Measurements from ENCODE around the gene ZNF436. TPM values are rescaled to one million over a fixed set of nuclear protein-coding genes. Genes with fewer than 3 reads are reported as not detected.

The ZNF436 gene
- total RNA-seq, 2 experiments from 2014 or later: 3.7 to 4.4 TPM

DNA sequence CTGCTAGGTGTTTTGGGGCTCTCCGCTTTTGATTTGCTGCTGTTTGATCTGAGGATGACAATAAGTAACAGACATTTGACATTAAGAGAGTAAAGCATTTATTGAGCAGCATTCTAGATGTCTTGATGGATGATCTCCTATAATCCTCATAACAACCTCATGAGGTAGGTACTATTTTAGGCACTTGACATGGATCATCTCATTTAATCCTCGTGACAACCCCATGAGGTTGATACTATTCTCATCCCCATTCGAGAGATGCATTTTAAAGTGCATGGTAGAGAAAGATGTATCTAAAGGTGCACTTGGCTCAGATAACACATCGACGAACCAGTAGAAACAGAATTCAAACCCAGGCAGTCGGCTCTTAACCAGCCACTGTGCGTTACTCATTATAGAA, 28.3 kb upstream of the ZNF436 start:
- no peaks in the 10 kb centered on the region for H3K36me3 Mint-ChIP-seq
- no peak overlapping the region for H3K27ac Mint-ChIP-seq
- no peak overlapping the region for H3K4me3 Mint-ChIP-seq
- no peaks in the 10 kb centered on the region for H3K27me3 Mint-ChIP-seq
- H3K4me1 Mint-ChIP-seq: peaks cover 6% of the 10 kb centered on the region
- no peaks in the 10 kb centered on the region for H3K9me3 Mint-ChIP-seq
- DNase-seq: no peak

- Mint-ChIP-seq H3K4me1 (peaks cover 6% of the 10 kb centered on the region), H3K9me3 (no peaks in the 10 kb centered on the region), H3K36me3 (no peaks in the 10 kb centered on the region), H3K4me3 (no peak overlapping the region), H3K27ac (peak overlapping the region; percentile 2), H3K27me3 (no peaks in the 10 kb centered on the region)
- no peak for DNase-seq
These were observed 26.7 kb upstream of the ZNF436 start for GRCh38 chr1:23396380-23396779.

DNA sequence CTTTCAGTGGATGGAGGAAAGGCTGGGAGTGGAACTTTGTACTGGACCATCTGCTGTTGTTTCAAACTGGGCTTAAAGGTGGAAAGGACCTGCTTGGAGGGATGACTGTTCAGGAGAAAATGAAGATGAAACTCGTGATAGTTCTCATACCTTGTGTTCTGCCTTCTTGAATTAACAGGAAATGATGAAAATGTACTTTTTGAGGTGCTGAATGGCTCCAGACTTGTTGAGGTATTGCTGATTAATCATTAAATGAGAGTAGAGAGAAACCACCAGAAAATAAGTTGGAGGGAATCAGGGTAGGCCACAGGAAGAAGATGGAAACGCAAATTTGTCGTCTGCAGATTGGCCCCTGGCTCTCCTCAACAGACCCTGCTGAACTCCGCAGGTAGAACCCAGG, 26.2 kb upstream of the ZNF436 start:
- Mint-ChIP-seq H3K36me3 (no peaks in the 10 kb centered on the region), H3K4me3 (no peak overlapping the region), H3K9me3 (no peaks in the 10 kb centered on the region), H3K27me3 (no peaks in the 10 kb centered on the region), H3K27ac (peak overlapping the region; percentile 50), H3K4me1 (peaks cover 6% of the 10 kb centered on the region)
- no peak for DNase-seq

DNA sequence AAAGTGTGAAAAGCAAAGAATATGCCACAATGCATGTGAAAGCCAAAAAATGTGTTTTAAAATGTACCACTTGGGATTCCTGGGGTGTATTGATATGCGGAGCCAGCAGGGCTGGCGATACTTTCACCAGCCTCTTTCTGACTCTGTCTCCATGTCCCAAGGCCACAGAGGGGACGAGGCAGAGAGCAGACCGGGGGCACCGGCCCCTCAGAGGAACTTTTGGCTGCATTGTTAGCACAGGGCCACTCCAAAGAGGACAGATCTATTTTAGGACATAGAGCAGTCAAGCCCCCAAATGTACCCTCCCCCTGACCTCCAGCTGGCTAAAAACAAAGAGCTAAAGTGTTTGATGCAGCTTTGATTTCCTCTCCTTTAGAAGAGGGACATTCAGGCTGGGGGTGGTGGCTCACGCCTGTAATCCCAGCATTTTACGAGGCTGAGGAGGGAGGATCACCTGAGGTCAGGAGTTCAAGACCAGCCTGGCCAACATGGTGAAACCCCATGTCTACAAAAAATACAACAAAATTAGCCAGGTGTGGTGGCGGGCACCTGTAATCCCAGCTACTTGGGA, 25.6 kb upstream of the ZNF436 start:
- Mint-ChIP-seq H3K9me3 (no peaks in the 10 kb centered on the region), H3K36me3 (no peaks in the 10 kb centered on the region), H3K4me3 (no peak overlapping the region), H3K4me1 (peaks cover 6% of the 10 kb centered on the region), H3K27me3 (no peaks in the 10 kb centered on the region), H3K27ac (no peak overlapping the region)
- no peak for DNase-seq

DNA sequence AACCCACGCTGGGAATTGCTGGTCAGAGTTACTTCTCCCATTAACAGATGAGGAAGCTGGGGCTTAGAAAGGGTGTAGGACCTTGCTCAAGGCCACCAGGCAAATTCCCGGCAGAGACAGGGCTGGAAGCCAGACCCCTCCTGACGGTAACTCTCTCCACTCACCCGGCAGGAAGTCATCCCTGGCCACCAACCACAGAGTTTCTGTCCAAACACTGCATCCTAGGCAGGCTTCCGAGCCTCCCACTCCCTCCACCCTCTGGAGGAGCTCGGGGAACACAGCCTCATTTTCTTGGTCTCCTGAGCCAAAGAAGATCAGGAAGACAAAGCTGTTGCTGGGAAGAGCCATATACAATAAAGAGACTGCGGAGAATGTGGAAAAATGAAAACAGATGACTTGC, 25.0 kb upstream of the ZNF436 start:
- H3K4me1 Mint-ChIP-seq: peaks cover 6% of the 10 kb centered on the region
- H3K36me3 Mint-ChIP-seq: no peaks in the 10 kb centered on the region
- no peak overlapping the region for H3K27ac Mint-ChIP-seq
- H3K9me3 Mint-ChIP-seq: no peaks in the 10 kb centered on the region
- no peak overlapping the region for H3K4me3 Mint-ChIP-seq
- no peaks in the 10 kb centered on the region for H3K27me3 Mint-ChIP-seq
- no peak for DNase-seq

- Mint-ChIP-seq H3K27ac (no peak overlapping the region), H3K36me3 (no peaks in the 10 kb centered on the region), H3K4me3 (no peak overlapping the region), H3K27me3 (no peaks in the 10 kb centered on the region), H3K9me3 (no peaks in the 10 kb centered on the region), H3K4me1 (peaks cover 6% of the 10 kb centered on the region)
- DNase-seq: no peak
These were observed 24.5 kb upstream of the ZNF436 start for GRCh38 chr1:23394181-23394580.

DNA sequence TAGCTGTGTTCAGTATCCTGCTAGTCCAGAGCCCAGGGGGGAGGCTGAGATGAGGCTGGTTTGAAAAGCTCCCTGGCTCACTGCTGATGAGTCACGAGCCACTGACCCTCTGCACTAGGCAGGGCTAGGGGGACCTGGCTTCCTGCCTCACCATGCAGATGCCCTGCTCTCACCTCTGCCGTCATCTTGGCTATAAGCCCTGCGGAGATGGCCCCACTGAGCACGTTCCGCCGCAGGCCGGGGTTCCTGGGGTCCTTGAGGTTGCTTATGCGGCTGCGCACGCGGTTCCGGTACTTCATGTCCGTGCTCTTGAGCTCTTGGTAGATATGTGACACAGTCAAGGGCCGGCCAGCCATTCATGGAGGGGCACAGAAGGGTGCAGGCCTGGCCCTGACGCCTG, 24.1 kb upstream of the ZNF436 start:
- H3K27me3 Mint-ChIP-seq: no peaks in the 10 kb centered on the region
- no peak for DNase-seq
- H3K27ac Mint-ChIP-seq: no peak overlapping the region
- H3K4me3 Mint-ChIP-seq: no peak overlapping the region
- H3K9me3 Mint-ChIP-seq: no peaks in the 10 kb centered on the region
- peaks cover 6% of the 10 kb centered on the region for H3K4me1 Mint-ChIP-seq
- H3K36me3 Mint-ChIP-seq: no peaks in the 10 kb centered on the region

- no peaks in the 10 kb centered on the region for H3K27me3 Mint-ChIP-seq
- H3K4me3 Mint-ChIP-seq: no peak overlapping the region
- DNase-seq: no peak
- no peak overlapping the region for H3K27ac Mint-ChIP-seq
- no peaks in the 10 kb centered on the region for H3K9me3 Mint-ChIP-seq
- no peaks in the 10 kb centered on the region for H3K36me3 Mint-ChIP-seq
- peaks cover 6% of the 10 kb centered on the region for H3K4me1 Mint-ChIP-seq
These were observed 22.7 kb upstream of the ZNF436 start for GRCh38 chr1:23392125-23392855.

GRCh38 chr1:23389837-23390321, 20.2 kb upstream of the ZNF436 start:
- no peak overlapping the region for H3K27ac Mint-ChIP-seq
- DNase-seq: no peak
- no peaks in the 10 kb centered on the region for H3K9me3 Mint-ChIP-seq

DNA sequence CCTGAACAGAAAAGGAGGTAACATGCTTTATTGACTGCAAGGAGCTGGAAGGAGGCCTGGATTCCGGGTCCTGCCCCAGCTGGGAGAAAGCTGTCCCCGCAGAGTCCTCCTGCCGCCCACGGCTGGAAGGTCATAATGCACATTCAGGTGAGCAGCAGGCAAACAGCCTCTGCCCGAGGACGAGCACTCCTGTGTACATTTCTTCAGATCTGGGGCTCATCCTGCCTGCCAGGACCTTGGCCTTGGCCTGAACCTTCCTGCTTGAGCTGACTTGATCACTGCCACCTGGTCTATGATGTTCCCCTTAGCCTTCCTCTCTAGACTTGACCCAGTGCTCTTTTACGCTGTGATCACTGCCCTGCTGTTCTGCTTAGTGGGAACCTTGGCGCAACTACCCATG, 17.9 kb upstream of the ZNF436 start:
- H3K27ac Mint-ChIP-seq: no peak overlapping the region
- no peaks in the 10 kb centered on the region for H3K36me3 Mint-ChIP-seq
- no peak for DNase-seq
- no peaks in the 10 kb centered on the region for H3K27me3 Mint-ChIP-seq
- H3K4me3 Mint-ChIP-seq: no peak overlapping the region
- H3K4me1 Mint-ChIP-seq: no peaks in the 10 kb centered on the region
- H3K9me3 Mint-ChIP-seq: no peaks in the 10 kb centered on the region

More at GRCh38 chr1:23389837-23390321, 20.2 kb upstream of the ZNF436 start:
- no peak overlapping the region for H3K4me3 Mint-ChIP-seq
- no peaks in the 10 kb centered on the region for H3K27me3 Mint-ChIP-seq
- H3K4me1 Mint-ChIP-seq: no peaks in the 10 kb centered on the region
- no peaks in the 10 kb centered on the region for H3K36me3 Mint-ChIP-seq

DNA sequence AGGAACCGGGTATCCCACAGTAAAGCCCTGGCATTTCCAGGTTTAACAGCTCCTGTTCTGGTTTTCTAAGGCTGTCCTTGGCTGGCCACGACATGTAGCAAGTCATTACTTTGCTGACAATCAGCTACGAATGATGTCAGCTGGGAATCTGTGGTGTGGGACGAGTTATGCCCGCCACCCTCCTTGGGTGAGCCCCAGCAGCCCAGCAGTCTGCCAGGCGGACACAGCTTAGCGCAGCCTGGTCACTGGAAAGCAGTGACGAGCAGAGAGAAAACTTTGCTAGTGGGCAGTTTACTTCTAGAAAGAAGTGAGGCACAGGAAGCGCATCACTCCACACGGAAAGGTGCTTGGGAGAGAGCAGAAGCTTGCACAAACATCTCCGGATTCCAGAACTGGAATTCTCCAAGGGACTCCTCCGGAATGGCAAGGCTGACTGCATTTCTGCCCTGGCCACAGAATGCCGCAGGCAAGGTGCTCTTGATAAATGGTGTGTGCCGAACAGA, 15.5 kb upstream of the ZNF436 start:
- Mint-ChIP-seq H3K27ac (no peak overlapping the region), H3K9me3 (no peaks in the 10 kb centered on the region), H3K27me3 (no peaks in the 10 kb centered on the region), H3K36me3 (no peaks in the 10 kb centered on the region), H3K4me3 (no peak overlapping the region), H3K4me1 (no peaks in the 10 kb centered on the region)
- DNase-seq: no peak

GRCh38 chr1:23384312-23385058, 14.8 kb upstream of the ZNF436 start:
- no peak for DNase-seq
- no peaks in the 10 kb centered on the region for H3K9me3 Mint-ChIP-seq
- H3K27me3 Mint-ChIP-seq: no peaks in the 10 kb centered on the region
- no peak overlapping the region for H3K27ac Mint-ChIP-seq
- H3K36me3 Mint-ChIP-seq: no peaks in the 10 kb centered on the region
- no peaks in the 10 kb centered on the region for H3K4me1 Mint-ChIP-seq
- H3K4me3 Mint-ChIP-seq: no peak overlapping the region

- no peak overlapping the region for H3K27ac Mint-ChIP-seq
- H3K4me1 Mint-ChIP-seq: no peaks in the 10 kb centered on the region
- H3K9me3 Mint-ChIP-seq: no peaks in the 10 kb centered on the region
- no peaks in the 10 kb centered on the region for H3K27me3 Mint-ChIP-seq
- H3K36me3 Mint-ChIP-seq: no peaks in the 10 kb centered on the region
- no peak for DNase-seq
- H3K4me3 Mint-ChIP-seq: no peak overlapping the region
These were observed 14.1 kb upstream of the ZNF436 start for GRCh38 chr1:23383577-23384311.

DNA sequence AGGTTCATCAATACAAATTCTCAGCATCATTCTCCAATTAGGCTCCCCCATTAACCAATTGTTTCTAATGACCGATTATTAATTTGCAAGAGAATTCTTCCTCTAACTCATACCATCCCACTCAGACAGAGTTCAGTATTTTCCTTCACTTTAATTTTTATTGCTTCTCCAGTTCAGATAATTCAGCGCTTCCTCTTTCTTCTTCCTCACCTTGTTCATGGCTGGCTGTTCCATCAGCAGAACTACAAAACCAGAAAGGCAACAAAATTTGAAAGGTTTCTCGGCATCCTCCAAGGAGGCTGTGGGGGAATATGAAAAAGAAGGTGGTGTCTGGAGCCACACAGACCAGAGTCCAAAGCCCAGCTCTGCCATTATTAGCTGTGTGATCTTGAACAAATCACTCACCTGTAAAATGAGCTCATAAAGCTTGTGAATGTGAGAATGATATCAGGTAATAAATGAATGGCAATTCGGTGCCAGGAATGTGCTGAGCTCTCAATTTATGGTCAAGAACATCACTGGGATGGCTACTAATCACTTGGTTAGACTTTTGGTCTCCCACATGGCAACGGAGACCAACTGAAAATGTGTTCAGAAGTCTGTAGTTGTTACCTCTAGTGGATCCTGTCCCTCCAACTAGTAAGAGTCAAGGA, 11.7 kb upstream of the ZNF436 start:
- H3K4me1 Mint-ChIP-seq: no peaks in the 10 kb centered on the region
- H3K27ac Mint-ChIP-seq: no peak overlapping the region
- no peaks in the 10 kb centered on the region for H3K27me3 Mint-ChIP-seq
- no peaks in the 10 kb centered on the region for H3K36me3 Mint-ChIP-seq
- no peaks in the 10 kb centered on the region for H3K9me3 Mint-ChIP-seq
- DNase-seq: no peak
- H3K4me3 Mint-ChIP-seq: no peak overlapping the region

Data from activated naive CD8-positive, alpha-beta T cell treated with anti-CD3 and anti-CD28 coated beads for 36 hours (primary cell).